Psoas muscle (tissue), 8 donors: Measurements from ENCODE around the gene PRKAG2. TPM values are rescaled to one million over a fixed set of nuclear protein-coding genes. Genes with fewer than 3 reads are reported as not detected.

Experiments used
- ATAC-seq, 4 donors: fragments of 200-7000 bp; cut with Tn5 transposase; one replicate each; pipeline ENCODE4 v1.9.1; 2020; ENCODE audit warnings: moderate library complexity in 3 of 4, mild to moderate bottlenecking in 2 of 4
- DNase-seq, 2 donors: peaks; one replicate each; pipeline ENCODE4 v3.0.0-alpha.2; 2020
- H3K27ac ChIP-seq: fragments of 200-600 bp; one replicate; pipeline ENCODE4 v1.8.0; 2022
- H3K27me3 ChIP-seq, 3 donors: fragments of 200-600 bp in 1 of 3; one replicate each; pipeline versions ENCODE4 v1.6.1 to v1.8.0; 2013 to 2022; ENCODE audit warnings: low read length in 2 of 3, mild to moderate bottlenecking in 2 of 3, moderate library complexity in 1 of 3; ENCODE audit not compliant: insufficient read depth in 3 of 3
- H3K36me3 ChIP-seq, 2 donors: fragments of 200-600 bp in 1 of 2; one replicate each; pipeline versions ENCODE4 v1.6.1 to v1.8.0; 2013 to 2022; ENCODE audit warnings: low read depth in 1 of 2, mild to moderate bottlenecking in 1 of 2, moderate library complexity in 1 of 2; ENCODE audit not compliant: insufficient read depth in 1 of 2
- H3K4me1 ChIP-seq: fragments of 200-600 bp; one replicate; pipeline ENCODE4 v1.8.0; 2022
- H3K4me3 ChIP-seq: fragments of 200-600 bp; one replicate; pipeline ENCODE4 v1.8.0; 2022; ENCODE audit warnings: mild to moderate bottlenecking
- H3K9me3 ChIP-seq: fragments of 200-600 bp; one replicate; pipeline ENCODE4 v1.8.0; 2022
- WGBS, 3 donors: extraction: QIAGEN DNeasy Blood & Tissue Kit; methylation state at CpG; one replicate each; pipeline versions ENCODE4 v1.1.6 to v1.1.7; 2013; 5-methylcytosine and 5-hydroxymethylcytosine counted together
- intact Hi-C, 2 donors: fragments of 100-400 bp; cut with DNase I; formaldehyde crosslinking; loops; one replicate each; pipeline versions ENCODE4 v1.11.0 to v1.14.2; 2022
- polyA plus RNA-seq, 3 donors: library from polyadenylated mRNA; stranded (reverse); fragments of 200-250 nt; gene quantifications; one replicate each; pipeline ENCODE4 v1.2.3, GENCODE V29; 2013
- total RNA-seq, 4 donors: library from RNA; stranded (reverse); fragmentation: NEBNext Ultra II Directional in 2 of 4; extraction: Animal tissue kit (Norgen Biotek cat#: 25700) in 2 of 4; gene quantifications; one replicate each; pipeline versions ENCODE4 v1.2.1 to v1.2.4, GENCODE V29; 2021 to 2023
- TF ChIP-seq, protein P1 (sequence below): fragments of 200-600 bp; IDR thresholded peaks from one replicate; pipeline ENCODE4 v1.8.0; 2022; ENCODE audit warnings: antibody characterized with exemption
- donor health status: healthy with polysubstance abuse.
- donor health status: DM: no; HTN: no; CAD: no; lungs with moderate emphysema.
- donor health status: Bipolar disorder and iron deficiency.
- donor health status: healthy.
- donor health status: DM: yes; HTN: yes; CAD: no.
- donor health status: DM: no; HTN: no; CAD: no.
- donor health status: DM: no; HTN: no; CAD: no.
- donor health status: DM: yes; HTN: yes; CAD: no.

Gene PRKAG2
- total and polyA plus RNA-seq, 7 donors, result 9.3 to 143 (median 19.8) TPM

DNA sequence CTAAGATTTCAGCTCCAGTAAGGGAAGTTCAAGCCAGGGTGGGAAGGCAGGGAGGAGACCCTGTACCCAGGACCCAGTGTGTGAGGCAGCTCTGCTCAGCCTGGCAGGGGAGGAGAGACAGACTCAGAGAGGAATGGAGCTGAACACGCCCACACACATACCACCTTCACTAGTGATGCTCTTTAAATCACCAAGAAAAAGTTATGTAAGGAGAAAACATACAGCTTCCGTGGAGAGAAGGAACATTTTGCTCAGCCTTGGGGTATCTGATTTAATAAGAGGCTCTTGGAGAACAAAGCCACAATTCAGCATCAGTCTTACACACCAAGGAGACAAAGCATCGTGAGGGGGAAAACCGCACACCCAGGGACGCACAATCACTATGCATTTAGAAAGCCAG is 62.9 kb downstream of the PRKAG2 start:
- H3K4me1 ChIP-seq, result no peaks in the 10 kb centered on the region
- H3K36me3 ChIP-seq, result no peaks in the 10 kb centered on the region
- ATAC-seq (no peak), DNase-seq (peak in 1 of 2 donors; percentile 9)
- H3K27me3 ChIP-seq, result no peaks in the 10 kb centered on the region
- TF ChIP-seq, protein P1, sequence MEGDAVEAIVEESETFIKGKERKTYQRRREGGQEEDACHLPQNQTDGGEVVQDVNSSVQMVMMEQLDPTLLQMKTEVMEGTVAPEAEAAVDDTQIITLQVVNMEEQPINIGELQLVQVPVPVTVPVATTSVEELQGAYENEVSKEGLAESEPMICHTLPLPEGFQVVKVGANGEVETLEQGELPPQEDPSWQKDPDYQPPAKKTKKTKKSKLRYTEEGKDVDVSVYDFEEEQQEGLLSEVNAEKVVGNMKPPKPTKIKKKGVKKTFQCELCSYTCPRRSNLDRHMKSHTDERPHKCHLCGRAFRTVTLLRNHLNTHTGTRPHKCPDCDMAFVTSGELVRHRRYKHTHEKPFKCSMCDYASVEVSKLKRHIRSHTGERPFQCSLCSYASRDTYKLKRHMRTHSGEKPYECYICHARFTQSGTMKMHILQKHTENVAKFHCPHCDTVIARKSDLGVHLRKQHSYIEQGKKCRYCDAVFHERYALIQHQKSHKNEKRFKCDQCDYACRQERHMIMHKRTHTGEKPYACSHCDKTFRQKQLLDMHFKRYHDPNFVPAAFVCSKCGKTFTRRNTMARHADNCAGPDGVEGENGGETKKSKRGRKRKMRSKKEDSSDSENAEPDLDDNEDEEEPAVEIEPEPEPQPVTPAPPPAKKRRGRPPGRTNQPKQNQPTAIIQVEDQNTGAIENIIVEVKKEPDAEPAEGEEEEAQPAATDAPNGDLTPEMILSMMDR, result no peak
- no peaks in the 10 kb centered on the region for H3K9me3 ChIP-seq
- no peak overlapping the region for H3K4me3 ChIP-seq
- WGBS, 3 donors, result 70 to 86% (median 79%) methylated on average over 5 of the region's 5 CpGs
- intact Hi-C loops, result no loop called here
- no peak overlapping the region for H3K27ac ChIP-seq

GRCh38 chr7:151813445-151813844 is 63.5 kb downstream of the PRKAG2 start:
- TF ChIP-seq, protein P1, result no peak
- H3K4me1 ChIP-seq, result no peaks in the 10 kb centered on the region
- no peaks in the 10 kb centered on the region for H3K9me3 ChIP-seq
- H3K27me3 ChIP-seq, result no peaks in the 10 kb centered on the region
- no peak overlapping the region for H3K4me3 ChIP-seq
- ATAC-seq (no peak), DNase-seq (peak in 1 of 2 donors; percentile 26)
- 82 to 88% (median 82%) methylated on average over 10 of the region's 10 CpGs for WGBS, 3 donors
- H3K27ac ChIP-seq, result no peak overlapping the region
- H3K36me3 ChIP-seq, result no peaks in the 10 kb centered on the region
- intact Hi-C loops, result no loop called here

- no peak for DNase-seq
- no peak overlapping the region for H3K4me3 ChIP-seq
- WGBS, 3 donors, result 89 to 94% (median 91%) methylated on average over 9 of the region's 9 CpGs
- TF ChIP-seq, protein P1, result no peak
- no peaks in the 10 kb centered on the region for H3K27me3 ChIP-seq
- H3K9me3 ChIP-seq, result no peaks in the 10 kb centered on the region
- H3K36me3 ChIP-seq, result no peaks in the 10 kb centered on the region
- intact Hi-C loops, result no loop called here
- ATAC-seq, result no peak
- H3K4me1 ChIP-seq, result no peaks in the 10 kb centered on the region
- no peak overlapping the region for H3K27ac ChIP-seq
Observed at GRCh38 chr7:151812967-151813366, 63.9 kb downstream of the PRKAG2 start.

DNA sequence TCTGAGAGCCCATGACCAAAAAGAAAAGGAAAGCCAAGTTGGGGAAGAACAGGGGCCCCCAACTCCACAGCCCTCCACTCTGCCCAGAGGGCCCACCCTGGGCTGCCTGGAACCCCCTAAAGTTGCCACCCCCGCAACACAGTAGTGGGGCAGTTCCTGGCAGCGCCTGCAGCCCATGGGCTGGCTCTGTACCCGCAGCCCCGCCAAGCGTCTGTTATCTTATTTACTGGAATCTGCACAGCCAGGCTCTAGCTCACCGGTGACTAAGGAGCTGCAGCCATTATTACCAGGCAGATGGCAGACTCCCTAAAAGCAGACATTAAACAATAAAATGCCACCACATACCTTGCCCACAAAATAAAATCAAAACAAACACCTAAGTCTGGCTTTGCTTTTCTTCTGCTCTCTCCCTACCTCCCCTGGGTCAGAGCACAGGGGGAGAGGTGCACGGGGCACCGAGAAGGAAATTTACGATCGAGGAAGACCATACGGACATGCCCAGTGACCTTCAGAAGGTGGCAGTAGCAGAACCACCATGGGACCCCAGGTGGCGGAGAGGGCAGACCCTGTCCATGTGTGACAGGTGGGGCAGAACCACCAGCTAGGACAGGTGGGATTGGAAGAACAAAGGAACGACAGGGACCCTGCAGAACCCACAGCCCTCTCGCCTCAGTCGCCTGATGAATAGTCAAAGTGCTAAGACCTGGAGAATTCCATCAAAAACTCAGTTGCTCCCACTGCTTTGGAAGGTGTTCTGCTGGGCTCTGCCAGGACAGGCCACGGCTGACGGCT is 66.3 kb downstream of the PRKAG2 start:
- H3K27ac ChIP-seq, result no peak overlapping the region
- H3K4me1 ChIP-seq, result no peaks in the 10 kb centered on the region
- DNase-seq, result peak in 1 of 2 donors; percentile 23
- no peak overlapping the region for H3K4me3 ChIP-seq
- WGBS, 3 donors, result 89 to 91% (median 91%) methylated on average over 16 to 17 of the region's 17 CpGs
- ATAC-seq, result no peak
- H3K27me3 ChIP-seq, result no peaks in the 10 kb centered on the region
- no peaks in the 10 kb centered on the region for H3K36me3 ChIP-seq
- no peaks in the 10 kb centered on the region for H3K9me3 ChIP-seq
- TF ChIP-seq, protein P1, result no peak
- intact Hi-C loops, result no loop called here

DNA sequence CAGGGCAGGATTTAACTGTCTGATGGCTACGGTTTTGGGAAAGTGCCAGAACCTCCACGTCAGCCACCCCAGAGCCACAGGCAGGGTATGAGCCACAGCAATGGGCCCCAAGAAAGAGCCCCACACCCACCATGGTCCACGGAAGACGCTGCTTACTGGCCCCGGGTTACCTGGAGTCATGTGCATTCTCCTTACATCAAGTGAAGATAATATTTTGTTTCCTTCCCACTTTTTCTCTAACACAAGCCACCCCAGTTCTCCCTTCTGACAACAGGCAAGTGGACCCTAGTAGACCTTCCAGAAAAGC is 67.1 kb downstream of the PRKAG2 start:
- H3K4me1 ChIP-seq, result no peaks in the 10 kb centered on the region
- 83 to 98% (median 84%) methylated on average over 5 of the region's 5 CpGs for WGBS, 3 donors
- DNase-seq (peak in 1 of 2 donors; percentile 19), ATAC-seq (no peak)
- TF ChIP-seq, protein P1, result no peak
- H3K4me3 ChIP-seq, result no peak overlapping the region
- H3K9me3 ChIP-seq, result no peaks in the 10 kb centered on the region
- H3K36me3 ChIP-seq, result no peaks in the 10 kb centered on the region
- no peak overlapping the region for H3K27ac ChIP-seq
- no peaks in the 10 kb centered on the region for H3K27me3 ChIP-seq
- intact Hi-C loops, result no loop called here
